Activated T-helper 1 cell treated with anti-CD3 and anti-CD28 coated beads, Interleukin-12 subunit alpha, Interleukin-12 subunit beta, Interleukin-2, Interleukin-4 antibody, amounts not matched to agents 30 ng/mL and 10 ng/mL and 1 ng/mL, durations not matched to agents 14 hours and 24 hours and 36 hours (primary cell): ENCODE measurements around the gene PCDHGB4. TPM values are rescaled to one million over a fixed set of nuclear protein-coding genes. Genes with fewer than 3 reads are reported as not detected.
"Not testable (repeated sequence)": the region's sequence is repeated elsewhere in the genome, so short reads cannot be mapped to it uniquely, and the experiment has no call there.

ENCODE experiments used
- DNase-seq: peaks from one replicate; pipeline ENCODE4 v3.0.0; 2021; ENCODE audit warnings: low spot score
- H3K27ac Mint-ChIP-seq: one replicate; pipeline ENCODE4 v1.8.0; 2021; ENCODE audit warnings: mild to moderate bottlenecking, mixed read lengths
- H3K27me3 Mint-ChIP-seq: one replicate; pipeline ENCODE4 v1.8.0; 2022; ENCODE audit warnings: mild to moderate bottlenecking, moderate library complexity, mixed read lengths; ENCODE audit not compliant: insufficient read depth
- H3K36me3 Mint-ChIP-seq: one replicate; pipeline ENCODE4 v1.8.0; 2021; ENCODE audit warnings: low read depth, mixed read lengths
- H3K4me1 Mint-ChIP-seq: one replicate; pipeline ENCODE4 v1.8.0; 2021; ENCODE audit warnings: low read depth, mixed read lengths
- H3K4me3 Mint-ChIP-seq: one replicate; pipeline ENCODE4 v1.8.0; 2021; ENCODE audit warnings: mild to moderate bottlenecking, moderate library complexity, mixed read lengths
- H3K9me3 Mint-ChIP-seq: one replicate; pipeline ENCODE4 v1.8.0; 2021; ENCODE audit warnings: mixed read lengths
- intact Hi-C: fragments of 100-400 bp; cut with micrococcal nuclease; formaldehyde crosslinking; loops from one replicate; pipeline ENCODE4 v1.15.1; 2024
- total RNA-seq: library from RNA; stranded (reverse); gene quantifications from 2 replicates; pipeline ENCODE4 v1.2.3, GENCODE V29; 2022

PCDHGB4 gene
- total RNA-seq, result 0.18 and 0.27 TPM in 2 replicates

GRCh38 chr5:141387557-141388311, at the start of gene PCDHGB4:
Gene PCDHGB4 (plus strand): TSS chr5:141387698. CDS start chr5:141387885, 187 bp downstream.
- intact Hi-C loops, result loop anchor here (5.0 kb wide), 1 partner anchor 35 kb away; the partner anchor contains the start of gene PCDHGA11
- H3K36me3 Mint-ChIP-seq, H3K4me1 Mint-ChIP-seq, DNase-seq, H3K27me3 Mint-ChIP-seq, H3K27ac Mint-ChIP-seq: not testable (repeated sequence)
- Mint-ChIP-seq H3K9me3 (peaks cover 37% of the 10 kb centered on the region), H3K4me3 (peak within 1 kb of the TSS; percentile 39)

GRCh38 chr5:141338538-141339306, 48.8 kb upstream of the PCDHGB4 start, which contains the start of gene PCDHGA2:
Gene PCDHGA2 (plus strand): TSS chr5:141338760.
- intact Hi-C loops, result loop anchor here (5.0 kb wide), 2 partner anchors 44 to 84 kb away; partner anchors contain the start of genes PCDHGA11 and PCDHGA7
- Mint-ChIP-seq H3K27ac (peak within 1 kb of the TSS; percentile 15), H3K4me3 (peak within 1 kb of the TSS; percentile 64), H3K36me3 (peaks cover 4% of the 10 kb centered on the region), H3K4me1 (no peaks in the 10 kb centered on the region), H3K27me3 (peaks cover 39% of the 10 kb centered on the region), H3K9me3 (peaks cover 38% of the 10 kb centered on the region)
- DNase-seq, result no peak

GRCh38 chr5:141340781-141341354, 46.6 kb upstream of the PCDHGB4 start:
- H3K4me1 Mint-ChIP-seq, H3K27ac Mint-ChIP-seq, DNase-seq, intact Hi-C loops, H3K36me3 Mint-ChIP-seq, H3K4me3 Mint-ChIP-seq: not testable (repeated sequence)
- Mint-ChIP-seq H3K9me3 (peaks cover 41% of the 10 kb centered on the region), H3K27me3 (peaks cover 31% of the 10 kb centered on the region)

DNA sequence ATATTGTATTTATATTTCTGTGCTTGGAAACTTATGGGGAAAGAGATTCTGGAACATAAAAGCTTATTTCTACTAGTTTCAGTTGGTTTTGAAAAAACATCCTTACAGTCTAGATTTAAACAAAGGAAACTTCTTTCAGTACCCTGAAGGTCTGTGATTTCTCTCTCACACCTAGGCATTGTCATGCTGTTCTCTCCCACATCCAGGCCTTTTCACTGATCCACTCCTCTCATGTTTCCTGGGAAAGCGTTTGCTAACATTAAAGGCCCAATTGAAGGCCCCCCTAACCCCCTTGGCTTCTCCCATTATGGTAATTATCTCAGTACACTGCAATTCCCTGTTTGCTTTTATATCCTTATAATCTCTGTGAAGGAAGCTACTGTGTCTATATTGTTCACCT, 44.7 kb upstream of the PCDHGB4 start:
- Mint-ChIP-seq H3K36me3 (peaks cover 2% of the 10 kb centered on the region), H3K9me3 (peaks cover 44% of the 10 kb centered on the region), H3K4me1 (no peaks in the 10 kb centered on the region), H3K27ac (no peak overlapping the region), H3K4me3 (no peak overlapping the region), H3K27me3 (peaks cover 21% of the 10 kb centered on the region)
- intact Hi-C loops, result no loop called here
- DNase-seq, result no peak

GRCh38 chr5:141343242-141343952, 44.1 kb upstream of the PCDHGB4 start, which contains the start of gene PCDHGA3:
Gene PCDHGA3 (plus strand): TSS chr5:141343829. CDS start chr5:141344034, 205 bp downstream.
- H3K4me1 Mint-ChIP-seq, result no peaks in the 10 kb centered on the region
- DNase-seq, result no peak
- H3K27me3 Mint-ChIP-seq, result peaks cover 15% of the 10 kb centered on the region
- peaks cover 42% of the 10 kb centered on the region for H3K9me3 Mint-ChIP-seq
- H3K4me3 Mint-ChIP-seq, result peak within 1 kb of the TSS; percentile 75
- peaks cover 2% of the 10 kb centered on the region for H3K36me3 Mint-ChIP-seq
- H3K27ac Mint-ChIP-seq, result no peak within 1 kb of the TSS
- intact Hi-C loops, result no loop called here

GRCh38 chr5:141343953-141344463, 43.5 kb upstream of the PCDHGB4 start:
- no peak for DNase-seq
- H3K9me3 Mint-ChIP-seq, result peaks cover 42% of the 10 kb centered on the region
- H3K4me1 Mint-ChIP-seq, result no peaks in the 10 kb centered on the region
- H3K27ac Mint-ChIP-seq, result no peak overlapping the region
- H3K36me3 Mint-ChIP-seq, result peaks cover 2% of the 10 kb centered on the region
- H3K27me3 Mint-ChIP-seq, result peaks cover 9% of the 10 kb centered on the region
- peak overlapping the region; percentile 75 for H3K4me3 Mint-ChIP-seq
- intact Hi-C loops, result no loop called here

- DNase-seq, result no peak
- Mint-ChIP-seq H3K27ac (no peak overlapping the region), H3K9me3 (peaks cover 43% of the 10 kb centered on the region), H3K4me1 (peaks cover 6% of the 10 kb centered on the region), H3K4me3 (no peak overlapping the region), H3K27me3 (peaks cover 12% of the 10 kb centered on the region), H3K36me3 (peaks cover 2% of the 10 kb centered on the region)
- intact Hi-C loops, result no loop called here
Measured at GRCh38 chr5:141345327-141345726, 42.2 kb upstream of the PCDHGB4 start.

DNA sequence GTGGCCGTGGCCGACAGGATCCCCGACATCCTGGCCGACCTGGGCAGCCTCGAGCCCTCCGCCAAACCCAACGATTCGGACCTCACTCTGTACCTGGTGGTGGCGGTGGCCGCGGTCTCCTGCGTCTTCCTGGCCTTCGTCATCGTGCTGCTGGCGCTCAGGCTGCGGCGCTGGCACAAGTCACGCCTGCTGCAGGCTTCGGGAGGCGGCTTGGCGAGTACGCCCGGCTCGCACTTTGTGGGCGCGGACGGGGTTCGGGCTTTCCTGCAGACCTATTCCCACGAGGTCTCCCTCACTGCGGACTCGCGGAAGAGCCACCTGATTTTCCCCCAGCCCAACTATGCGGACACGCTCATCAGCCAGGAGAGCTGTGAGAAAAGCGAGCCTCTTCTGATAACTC, 41.5 kb upstream of the PCDHGB4 start:
- H3K36me3 Mint-ChIP-seq, H3K27ac Mint-ChIP-seq, intact Hi-C loops, H3K4me1 Mint-ChIP-seq, DNase-seq, H3K4me3 Mint-ChIP-seq: not testable (repeated sequence)
- Mint-ChIP-seq H3K27me3 (peaks cover 12% of the 10 kb centered on the region), H3K9me3 (peaks cover 46% of the 10 kb centered on the region)

- DNase-seq, result peak; percentile 30
- peaks cover 9% of the 10 kb centered on the region for H3K27me3 Mint-ChIP-seq
- peak within 1 kb of the TSS; percentile 63 for H3K4me3 Mint-ChIP-seq
Measured at GRCh38 chr5:141349917-141350619, 37.4 kb upstream of the PCDHGB4 start, which contains the start of gene PCDHGB1. Gene PCDHGB1 (plus strand): TSS chr5:141350099. CDS start chr5:141350261, 162 bp downstream.

GRCh38 chr5:141351591-141351990, 35.9 kb upstream of the PCDHGB4 start:
- Mint-ChIP-seq H3K4me1 (peaks cover 6% of the 10 kb centered on the region), H3K4me3 (no peak overlapping the region), H3K27ac (no peak overlapping the region), H3K9me3 (peaks cover 34% of the 10 kb centered on the region), H3K36me3 (no peaks in the 10 kb centered on the region), H3K27me3 (peaks cover 11% of the 10 kb centered on the region)
- intact Hi-C loops, result loop anchor here (10.0 kb wide), 1 partner anchor 107 kb away; the partner anchor contains the start of gene PCDHB15
- no peak for DNase-seq

More at GRCh38 chr5:141349917-141350619, 37.4 kb upstream of the PCDHGB4 start, which contains the start of gene PCDHGB1:
- H3K4me1 Mint-ChIP-seq, result peaks cover 6% of the 10 kb centered on the region
- no peaks in the 10 kb centered on the region for H3K36me3 Mint-ChIP-seq
- peaks cover 41% of the 10 kb centered on the region for H3K9me3 Mint-ChIP-seq
- intact Hi-C loops, result loop anchor here (10.0 kb wide), 1 partner anchor 105 kb away; the partner anchor contains the start of gene PCDHB15
- no peak within 1 kb of the TSS for H3K27ac Mint-ChIP-seq

GRCh38 chr5:141354900-141355469, 32.5 kb upstream of the PCDHGB4 start, which contains the start of gene PCDHGA4:
Gene PCDHGA4 (plus strand): TSS chr5:141355021. CDS start chr5:141355108, 87 bp downstream.
- no peak within 1 kb of the TSS for H3K27ac Mint-ChIP-seq
- DNase-seq, result no peak
- H3K4me1 Mint-ChIP-seq, result peaks cover 8% of the 10 kb centered on the region
- peaks cover 27% of the 10 kb centered on the region for H3K9me3 Mint-ChIP-seq
- intact Hi-C loops, result loop anchor here (5.0 to 10.0 kb wide), 2 partner anchors 110 to 167 kb away; partner anchors contain the start of gene PCDHB15
- H3K36me3 Mint-ChIP-seq, result peaks cover 2% of the 10 kb centered on the region
- peak within 1 kb of the TSS; percentile 33 for H3K4me3 Mint-ChIP-seq
- peaks cover 7% of the 10 kb centered on the region for H3K27me3 Mint-ChIP-seq
